Heart left ventricle (tissue), 13 donors: ENCODE results near the gene STKLD1.

Experiments
- CTCF ChIP-seq, 12 donors: fragments of 200-600 bp; sonication (generic) in 4 of 12; IDR thresholded peaks; one replicate each; pipeline versions ENCODE4 v1.5.0 to v1.8.0; 2018 to 2022; ENCODE audit warnings: antibody characterized with exemption in 12 of 12, mild to moderate bottlenecking in 5 of 12
- POLR2A ChIP-seq, 2 donors: fragments of 450-650 bp; IDR thresholded peaks; one replicate each; pipeline ENCODE4 v1.6.1; 2017; ENCODE audit warnings: antibody characterized with exemption in 2 of 2, mild to moderate bottlenecking in 2 of 2, moderate library complexity in 2 of 2
- donor health status: ischemic (EF 13 %, LVEDD 7.1; RV severe dilation, severe dysfunction).
- donor health status: DM: no; HTN: yes; CAD: no.
- donor health status: DM: no; HTN: no; CAD: no.
- donor health status: ischemic (EF 25% LVEDD 6.9; RV normal size, moderate dysfunction).
- donor health status: ischemic (EF 25% LVEDD 5.7; RV mildly dilated, moderate dysfunction).
- donor health status: ischemic (EF 35%, LVEDD 5.7; RV mildly dilated, moderate dysfunction).
- donor health status: nonischemic (EF 11% LVEDD 7.7; RV severe dilation, severe dysfunction).
- donor health status: DM: yes; HTN: yes; CAD: no.
- donor health status: PGD.
- donor health status: ischemic (EF 29% LVEDD 5.4; RV normal size, mild dysfunction).
- donor health status: nonischemic (EF 23%, LVEDD 6.1; RV moderate dilation, normal function).

DNA sequence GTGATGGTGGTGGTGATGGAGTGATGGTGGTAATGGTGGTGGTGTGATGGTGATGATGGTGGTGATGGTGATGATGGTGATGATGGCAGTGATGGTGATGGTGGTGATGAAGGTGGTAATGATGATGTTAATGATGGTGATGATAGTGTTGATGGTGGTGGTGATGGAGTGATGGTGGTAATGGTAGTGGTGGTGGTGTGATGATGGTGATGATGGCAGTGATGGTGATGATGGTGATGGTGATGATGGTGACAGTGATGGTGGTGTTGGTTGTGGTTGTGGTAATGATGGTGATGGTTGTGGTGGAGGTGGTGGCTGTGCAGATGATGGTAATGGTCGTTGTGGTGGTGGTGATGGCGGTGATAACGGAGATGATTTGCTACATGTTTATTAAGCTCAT, 7.3 kb downstream of the STKLD1 start:
- TF ChIP-seq CTCF (IDR thresholded peaks at IDR 0.05) (no peak), POLR2A (IDR thresholded peaks at IDR 0.05) (no peak)
